ENCODE data around the gene MAP3K3. TPM values are rescaled to one million over a fixed set of nuclear protein-coding genes. Genes with fewer than 3 reads are reported as not detected.
A peak's percentile ranks its signal among the peaks of the same experiment; 100 is the strongest.

MAP3K3 gene
- total and polyA plus RNA-seq, 9 of the 15 experiments (the other 6 are each of a cell fraction or from before 2014, with no cell fraction given): 0.69 to 16.5 (median 12.1) TPM

GRCh38 chr17:63621684-63622573 lies at the start of gene MAP3K3 (continued):
- TF ChIP-seq PTBP1 (IDR thresholded peaks at IDR 0.05; ENCODE audit: low read depth, low read length) (no peak), HEY1 (CRISPR knock-in tag; IDR thresholded peaks at IDR 0.05; ENCODE audit: borderline replicate concordance) (no peak), YY1 (IDR thresholded peaks at IDR 0.05; ENCODE audit: borderline replicate concordance in 1 of 3, control insufficient read depth in 1 of 3, extremely low read depth in 1 of 3, insufficient read depth in 3 of 3, insufficient read length in 1 of 3, insufficient replicate concordance in 2 of 3, low read depth in 1 of 3, low read length in 2 of 3) (peak in 1 of 3 experiments; percentile 20), CCAR2 (IDR thresholded peaks at IDR 0.05; ENCODE audit: low read depth, low read length) (no peak), ZNF431 (CRISPR knock-in tag; IDR thresholded peaks at IDR 0.05) (no peak), ESRRB (CRISPR knock-in tag; IDR thresholded peaks at IDR 0.05; ENCODE audit: borderline replicate concordance) (no peak), TSHZ1 (CRISPR knock-in tag; IDR thresholded peaks at IDR 0.05) (no peak), ZSCAN32 (CRISPR knock-in tag; IDR thresholded peaks at IDR 0.05) (no peak)
- TF ChIP-seq, protein P1, sequence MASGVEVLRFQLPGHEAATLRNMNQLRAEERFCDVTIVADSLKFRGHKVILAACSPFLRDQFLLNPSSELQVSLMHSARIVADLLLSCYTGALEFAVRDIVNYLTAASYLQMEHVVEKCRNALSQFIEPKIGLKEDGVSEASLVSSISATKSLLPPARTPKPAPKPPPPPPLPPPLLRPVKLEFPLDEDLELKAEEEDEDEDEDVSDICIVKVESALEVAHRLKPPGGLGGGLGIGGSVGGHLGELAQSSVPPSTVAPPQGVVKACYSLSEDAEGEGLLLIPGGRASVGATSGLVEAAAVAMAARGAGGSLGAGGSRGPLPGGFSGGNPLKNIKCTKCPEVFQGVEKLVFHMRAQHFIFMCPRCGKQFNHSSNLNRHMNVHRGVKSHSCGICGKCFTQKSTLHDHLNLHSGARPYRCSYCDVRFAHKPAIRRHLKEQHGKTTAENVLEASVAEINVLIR (CRISPR knock-in tag; IDR thresholded peaks at IDR 0.05): no peak
- TF ChIP-seq, protein P2, sequence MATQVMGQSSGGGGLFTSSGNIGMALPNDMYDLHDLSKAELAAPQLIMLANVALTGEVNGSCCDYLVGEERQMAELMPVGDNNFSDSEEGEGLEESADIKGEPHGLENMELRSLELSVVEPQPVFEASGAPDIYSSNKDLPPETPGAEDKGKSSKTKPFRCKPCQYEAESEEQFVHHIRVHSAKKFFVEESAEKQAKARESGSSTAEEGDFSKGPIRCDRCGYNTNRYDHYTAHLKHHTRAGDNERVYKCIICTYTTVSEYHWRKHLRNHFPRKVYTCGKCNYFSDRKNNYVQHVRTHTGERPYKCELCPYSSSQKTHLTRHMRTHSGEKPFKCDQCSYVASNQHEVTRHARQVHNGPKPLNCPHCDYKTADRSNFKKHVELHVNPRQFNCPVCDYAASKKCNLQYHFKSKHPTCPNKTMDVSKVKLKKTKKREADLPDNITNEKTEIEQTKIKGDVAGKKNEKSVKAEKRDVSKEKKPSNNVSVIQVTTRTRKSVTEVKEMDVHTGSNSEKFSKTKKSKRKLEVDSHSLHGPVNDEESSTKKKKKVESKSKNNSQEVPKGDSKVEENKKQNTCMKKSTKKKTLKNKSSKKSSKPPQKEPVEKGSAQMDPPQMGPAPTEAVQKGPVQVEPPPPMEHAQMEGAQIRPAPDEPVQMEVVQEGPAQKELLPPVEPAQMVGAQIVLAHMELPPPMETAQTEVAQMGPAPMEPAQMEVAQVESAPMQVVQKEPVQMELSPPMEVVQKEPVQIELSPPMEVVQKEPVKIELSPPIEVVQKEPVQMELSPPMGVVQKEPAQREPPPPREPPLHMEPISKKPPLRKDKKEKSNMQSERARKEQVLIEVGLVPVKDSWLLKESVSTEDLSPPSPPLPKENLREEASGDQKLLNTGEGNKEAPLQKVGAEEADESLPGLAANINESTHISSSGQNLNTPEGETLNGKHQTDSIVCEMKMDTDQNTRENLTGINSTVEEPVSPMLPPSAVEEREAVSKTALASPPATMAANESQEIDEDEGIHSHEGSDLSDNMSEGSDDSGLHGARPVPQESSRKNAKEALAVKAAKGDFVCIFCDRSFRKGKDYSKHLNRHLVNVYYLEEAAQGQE (IDR thresholded peaks at IDR 0.05; ENCODE audit: borderline replicate concordance): no peak
- TF ChIP-seq, protein P2 (CRISPR knock-in tag; IDR thresholded peaks at IDR 0.05; ENCODE audit: low read depth): peak; percentile 63; the same call in 1 of the 2 replicates
